KMS-11 (cell line): ENCODE results near the gene SLC22A12.

Experiments
- H2AFZ ChIP-seq: fragments of 200-600 bp; sonication (generic); 2 replicates; pipeline ENCODE4 v1.6.1; 2016; ENCODE audit warnings: antibody characterized with exemption, mixed run types, low read depth
- H3K27ac ChIP-seq: fragments of 200-600 bp; sonication (generic); 2 replicates; pipeline ENCODE4 v1.6.1; 2016; ENCODE audit warnings: mild to moderate bottlenecking, mixed run types
- H3K27me3 ChIP-seq: fragments of 200-600 bp; sonication (generic); 2 replicates; pipeline ENCODE4 v1.6.1; 2017; ENCODE audit warnings: mild to moderate bottlenecking, low read depth, mixed run types, moderate library complexity; ENCODE audit not compliant: insufficient read depth
- H3K36me3 ChIP-seq: fragments of 200-600 bp; sonication (generic); 2 replicates; pipeline ENCODE4 v1.6.1; 2017; ENCODE audit warnings: mild to moderate bottlenecking, mixed run types; ENCODE audit not compliant: insufficient read depth
- H3K4me1 ChIP-seq: fragments of 200-600 bp; sonication (generic); 2 replicates; pipeline ENCODE4 v1.6.1; 2016; ENCODE audit warnings: mild to moderate bottlenecking, low read depth, mixed run types; ENCODE audit not compliant: poor library complexity, severe bottlenecking
- H3K4me2 ChIP-seq: fragments of 200-600 bp; sonication (generic); 2 replicates; pipeline ENCODE4 v1.7.0; 2016; ENCODE audit warnings: mild to moderate bottlenecking, mixed run types
- H3K4me3 ChIP-seq: fragments of 200-600 bp; sonication (generic); IDR thresholded peaks from 2 replicates; pipeline ENCODE4 v1.6.1; 2017; ENCODE audit warnings: low read depth, low read length, mixed read lengths; ENCODE audit not compliant: insufficient read depth
- H3K79me2 ChIP-seq: fragments of 200-600 bp; sonication (generic); 2 replicates; pipeline ENCODE4 v1.6.1; 2016; ENCODE audit warnings: low read depth, mixed run types; ENCODE audit not compliant: insufficient read depth
- H3K9ac ChIP-seq: fragments of 200-600 bp; sonication (generic); 2 replicates; pipeline ENCODE4 v1.6.1; 2016; ENCODE audit warnings: mild to moderate bottlenecking, mixed run types
- H4K20me1 ChIP-seq: fragments of 200-600 bp; sonication (generic); 2 replicates; pipeline ENCODE4 v1.6.1; 2016; ENCODE audit warnings: mild to moderate bottlenecking, mixed run types; ENCODE audit not compliant: insufficient read depth
- TF ChIP-seq, protein P1 (sequence below): fragments of 200-600 bp; sonication (generic); conservative IDR thresholded peaks from 2 replicates; pipeline ENCODE4 v1.6.1; 2017; ENCODE audit warnings: low read depth, mild to moderate bottlenecking, antibody characterized with exemption, low read length, moderate library complexity, mixed read lengths

SLC22A12 gene

DNA sequence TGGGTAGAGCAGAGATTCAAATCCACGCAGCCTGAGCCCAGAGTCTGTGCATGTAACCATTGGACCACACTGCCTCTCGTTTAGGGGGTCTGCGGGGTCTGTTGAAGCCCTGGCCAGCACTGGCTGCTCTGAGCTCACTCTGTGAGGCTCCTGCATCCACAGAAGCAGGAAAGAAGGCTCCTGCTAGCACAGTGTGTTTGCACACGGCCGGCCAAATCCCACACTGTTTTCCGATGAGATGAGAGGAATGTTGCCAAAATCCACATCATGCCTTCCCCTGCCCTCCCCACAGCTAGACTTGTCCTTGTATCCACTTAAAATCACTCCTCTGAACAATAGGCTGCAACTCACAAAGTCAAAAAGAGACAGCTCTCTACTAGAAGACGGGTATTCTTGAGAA, 10.6 kb upstream of the SLC22A12 start:
- Histone ChIP-seq H3K4me3 (no peak overlapping the region), H3K79me2 (no peaks in the 10 kb centered on the region), H3K4me2 (no peak overlapping the region), H2AFZ (no peak overlapping the region), H4K20me1 (no peaks in the 10 kb centered on the region), H3K27me3 (peaks cover 75% of the 10 kb centered on the region), H3K9ac (no peak overlapping the region), H3K27ac (no peak overlapping the region), H3K36me3 (no peaks in the 10 kb centered on the region), H3K4me1 (no peaks in the 10 kb centered on the region)
- TF ChIP-seq, protein P1, sequence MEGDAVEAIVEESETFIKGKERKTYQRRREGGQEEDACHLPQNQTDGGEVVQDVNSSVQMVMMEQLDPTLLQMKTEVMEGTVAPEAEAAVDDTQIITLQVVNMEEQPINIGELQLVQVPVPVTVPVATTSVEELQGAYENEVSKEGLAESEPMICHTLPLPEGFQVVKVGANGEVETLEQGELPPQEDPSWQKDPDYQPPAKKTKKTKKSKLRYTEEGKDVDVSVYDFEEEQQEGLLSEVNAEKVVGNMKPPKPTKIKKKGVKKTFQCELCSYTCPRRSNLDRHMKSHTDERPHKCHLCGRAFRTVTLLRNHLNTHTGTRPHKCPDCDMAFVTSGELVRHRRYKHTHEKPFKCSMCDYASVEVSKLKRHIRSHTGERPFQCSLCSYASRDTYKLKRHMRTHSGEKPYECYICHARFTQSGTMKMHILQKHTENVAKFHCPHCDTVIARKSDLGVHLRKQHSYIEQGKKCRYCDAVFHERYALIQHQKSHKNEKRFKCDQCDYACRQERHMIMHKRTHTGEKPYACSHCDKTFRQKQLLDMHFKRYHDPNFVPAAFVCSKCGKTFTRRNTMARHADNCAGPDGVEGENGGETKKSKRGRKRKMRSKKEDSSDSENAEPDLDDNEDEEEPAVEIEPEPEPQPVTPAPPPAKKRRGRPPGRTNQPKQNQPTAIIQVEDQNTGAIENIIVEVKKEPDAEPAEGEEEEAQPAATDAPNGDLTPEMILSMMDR = no peak

GRCh38 chr11:64581057-64581523, 9.9 kb upstream of the SLC22A12 start:
- Histone ChIP-seq H3K4me3 (no peak overlapping the region), H4K20me1 (no peaks in the 10 kb centered on the region), H3K27ac (no peak overlapping the region), H3K9ac (no peak overlapping the region), H2AFZ (no peak overlapping the region), H3K4me1 (no peaks in the 10 kb centered on the region), H3K36me3 (no peaks in the 10 kb centered on the region), H3K79me2 (no peaks in the 10 kb centered on the region), H3K4me2 (no peak overlapping the region), H3K27me3 (peaks cover 76% of the 10 kb centered on the region)
- TF ChIP-seq, protein P1 = no peak

- Histone ChIP-seq H3K9ac (no peak overlapping the region), H4K20me1 (no peaks in the 10 kb centered on the region), H3K4me1 (no peaks in the 10 kb centered on the region), H3K4me3 (no peak overlapping the region), H3K27ac (no peak overlapping the region), H3K79me2 (no peaks in the 10 kb centered on the region), H3K4me2 (no peak overlapping the region), H2AFZ (no peak overlapping the region), H3K27me3 (peaks cover 76% of the 10 kb centered on the region), H3K36me3 (no peaks in the 10 kb centered on the region)
- TF ChIP-seq, protein P1 = no peak
Observed at GRCh38 chr11:64582885-64583284, 8.1 kb upstream of the SLC22A12 start.

GRCh38 chr11:64583296-64584262, 7.4 kb upstream of the SLC22A12 start:
- no peaks in the 10 kb centered on the region for H3K4me1 ChIP-seq
- H3K27me3 ChIP-seq = peaks cover 79% of the 10 kb centered on the region
- H3K27ac ChIP-seq = no peak overlapping the region
- no peaks in the 10 kb centered on the region for H3K36me3 ChIP-seq
- H2AFZ ChIP-seq = no peak overlapping the region
- H3K4me3 ChIP-seq = no peak overlapping the region
- H3K9ac ChIP-seq = no peak overlapping the region
- no peaks in the 10 kb centered on the region for H4K20me1 ChIP-seq
- TF ChIP-seq, protein P1 = no peak
- no peaks in the 10 kb centered on the region for H3K79me2 ChIP-seq
- H3K4me2 ChIP-seq = no peak overlapping the region
